GM23338 (cell line): Measurements from ENCODE around the gene CITED4. TPM values are rescaled to one million over a fixed set of nuclear protein-coding genes. Genes with fewer than 3 reads are reported as not detected.

Source experiments
- ATAC-seq: fragments of 200-7000 bp; cut with Tn5 transposase; 3 replicates; pipeline ENCODE4 v1.9.1; 2020
- DNase-seq: peaks from one replicate; pipeline ENCODE4 v3.0.0-alpha.2; 2015; ENCODE audit warnings: low spot score
- H2AFZ ChIP-seq: fragments of 200-600 bp; sonication (generic); 2 replicates; pipeline ENCODE4 v1.8.0; 2016; ENCODE audit warnings: antibody characterized with exemption, mild to moderate bottlenecking, moderate library complexity
- H3F3A ChIP-seq: fragments of 200-600 bp; sonication (generic); replicated peaks from 2 replicates; pipeline ENCODE4 v1.8.0; 2017; ENCODE audit warnings: antibody characterized with exemption, mixed run types, low read depth
- H3K27ac ChIP-seq: fragments of 200-600 bp; sonication (generic); 2 replicates; pipeline ENCODE4 v1.6.1; 2016; ENCODE audit warnings: low read depth
- H3K27me3 ChIP-seq: fragments of 200-600 bp; sonication (generic); 2 replicates; pipeline ENCODE4 v1.8.0; 2016; ENCODE audit warnings: mild to moderate bottlenecking, mixed run types, moderate library complexity; ENCODE audit not compliant: insufficient read depth
- H3K36me3 ChIP-seq: fragments of 200-600 bp; sonication (generic); 2 replicates; pipeline ENCODE4 v1.8.0; 2016; ENCODE audit warnings: mild to moderate bottlenecking; ENCODE audit not compliant: insufficient read depth
- H3K4me1 ChIP-seq: fragments of 200-600 bp; sonication (generic); 2 replicates; pipeline ENCODE4 v1.8.0; 2016; ENCODE audit warnings: mild to moderate bottlenecking, moderate library complexity; ENCODE audit not compliant: insufficient read depth
- H3K4me2 ChIP-seq: fragments of 200-600 bp; sonication (generic); 2 replicates; pipeline ENCODE4 v1.7.1; 2017; ENCODE audit warnings: mixed run types
- H3K4me3 ChIP-seq: fragments of 200-600 bp; sonication (generic); 2 replicates; pipeline ENCODE4 v1.6.1; 2016; ENCODE audit warnings: mixed run types
- H3K79me2 ChIP-seq: fragments of 200-600 bp; sonication (generic); replicated peaks from 2 replicates; pipeline ENCODE4 v1.8.0; 2017; ENCODE audit warnings: mild to moderate bottlenecking; ENCODE audit not compliant: insufficient read depth
- H3K9me2 ChIP-seq: fragments of 200-600 bp; sonication (generic); 2 replicates; pipeline ENCODE4 v1.8.0; 2017; ENCODE audit not compliant: insufficient read depth
- H4K20me1 ChIP-seq: fragments of 200-600 bp; sonication (generic); replicated peaks from 2 replicates; pipeline ENCODE4 v1.8.0; 2017; ENCODE audit warnings: mild to moderate bottlenecking; ENCODE audit not compliant: insufficient read depth
- H3K27ac Mint-ChIP-seq: 2 replicates; pipeline ENCODE4 v1.8.0; 2020; ENCODE audit warnings: inconsistent platforms, mild to moderate bottlenecking, moderate library complexity, mixed read lengths
- H3K27me3 Mint-ChIP-seq: 3 replicates; pipeline ENCODE4 v1.8.0; 2022; ENCODE audit warnings: low read depth, mild to moderate bottlenecking, moderate library complexity, mixed read lengths, inconsistent platforms; ENCODE audit not compliant: insufficient read depth, poor library complexity
- H3K36me3 Mint-ChIP-seq: 3 replicates; pipeline ENCODE4 v1.8.0; 2021; ENCODE audit warnings: low read depth, mild to moderate bottlenecking, inconsistent platforms, moderate library complexity, mixed read lengths
- H3K4me1 Mint-ChIP-seq: 3 replicates; pipeline ENCODE4 v1.8.0; 2020; ENCODE audit warnings: mild to moderate bottlenecking, inconsistent platforms, mixed read lengths
- H3K4me3 Mint-ChIP-seq: 3 replicates; pipeline ENCODE4 v1.8.0; 2021; ENCODE audit warnings: moderate library complexity, mild to moderate bottlenecking, inconsistent platforms, mixed read lengths
- H3K9me3 Mint-ChIP-seq: 3 replicates; pipeline ENCODE4 v1.8.0; 2020; ENCODE audit warnings: moderate library complexity, mild to moderate bottlenecking, inconsistent platforms, mixed read lengths
- CREB1 ChIP-seq: fragments of 250-450 bp; sonication (Bioruptor Pico); IDR thresholded peaks from 2 replicates; pipeline ENCODE4 v1.5.0; 2020; ENCODE audit warnings: low read depth, mild to moderate bottlenecking, moderate library complexity
- EZH2 ChIP-seq: fragments of 200-600 bp; sonication (generic); IDR thresholded peaks from one replicate; pipeline ENCODE4 v1.8.0; 2017; ENCODE audit warnings: antibody characterized with exemption, mild to moderate bottlenecking, low read depth; ENCODE audit not compliant: unreplicated experiment
- EZH2phosphoT487 ChIP-seq: fragments of 200-600 bp; sonication (generic); IDR thresholded peaks from one replicate; pipeline ENCODE4 v1.8.1; 2018; ENCODE audit warnings: antibody characterized with exemption; ENCODE audit not compliant: unreplicated experiment
- JUNB ChIP-seq: IDR thresholded peaks from one replicate; pipeline ENCODE4 v1.6.1; 2016; ENCODE audit warnings: antibody characterized with exemption; ENCODE audit not compliant: unreplicated experiment
- NANOG ChIP-seq: IDR thresholded peaks from 2 replicates; pipeline ENCODE4 v1.6.1; 2016; ENCODE audit warnings: antibody characterized with exemption, borderline replicate concordance
- POLR2AphosphoS5 ChIP-seq: IDR thresholded peaks from 2 replicates; pipeline ENCODE4 v1.6.1; 2016; ENCODE audit warnings: antibody characterized with exemption, low read depth
- STAT1 ChIP-seq: IDR thresholded peaks from one replicate; pipeline ENCODE4 v1.6.1; 2016; ENCODE audit warnings: antibody characterized with exemption; ENCODE audit not compliant: unreplicated experiment
- ZNF114 ChIP-seq: fragments of 250-450 bp; sonication (Bioruptor Pico); IDR thresholded peaks from 2 replicates; pipeline ENCODE4 v1.5.0; 2020; ENCODE audit warnings: mild to moderate bottlenecking, moderate library complexity
- ZNF331 ChIP-seq: fragments of 250-450 bp; sonication (Bioruptor Pico); IDR thresholded peaks from 2 replicates; pipeline ENCODE4 v1.5.0; 2020; ENCODE audit warnings: low read depth, mild to moderate bottlenecking, moderate library complexity
- polyA plus RNA-seq: library from polyadenylated mRNA; unstranded; fragments of >200 nt; fragmentation: Nextera tagmentation; extraction: Ambion mirVana; gene quantifications from 2 replicates; pipeline ENCODE4 v1.2.1, GENCODE V29; 2016
- total RNA-seq: library from RNA; depleted of rRNA; stranded (reverse); fragments of >200 nt; shearing (Covaris generic); gene quantifications from 2 replicates; pipeline ENCODE4 v1.2.3, GENCODE V29; 2014
- TF ChIP-seq, protein P1 (sequence below): IDR thresholded peaks from 2 replicates; pipeline ENCODE4 v1.6.1; 2016; ENCODE audit warnings: antibody characterized with exemption
- TF ChIP-seq, protein P2 (sequence below), 2 experiments: fragments of 200-600 bp in 1 of 2; sonication (generic) in 1 of 2; conservative IDR thresholded peaks; 2 replicates each; pipeline versions ENCODE4 v1.5.1 to v1.6.1; 2016 to 2017; ENCODE audit warnings: antibody characterized with exemption in 2 of 2, low read depth in 2 of 2, mild to moderate bottlenecking in 2 of 2, moderate library complexity in 1 of 2
- TF ChIP-seq, protein P3 (sequence below): fragments of 250-450 bp; sonication (Bioruptor Pico); IDR thresholded peaks from 2 replicates; pipeline ENCODE4 v1.5.0; 2020; ENCODE audit warnings: mild to moderate bottlenecking, moderate library complexity
- TF ChIP-seq, protein P4 (sequence below): IDR thresholded peaks from one replicate; pipeline ENCODE4 v1.6.1; 2018; ENCODE audit warnings: antibody characterized with exemption; ENCODE audit not compliant: unreplicated experiment

CITED4 gene
- total and polyA plus RNA-seq, 2 experiments from 2014 or later: 2.9 to 18.7 TPM

DNA sequence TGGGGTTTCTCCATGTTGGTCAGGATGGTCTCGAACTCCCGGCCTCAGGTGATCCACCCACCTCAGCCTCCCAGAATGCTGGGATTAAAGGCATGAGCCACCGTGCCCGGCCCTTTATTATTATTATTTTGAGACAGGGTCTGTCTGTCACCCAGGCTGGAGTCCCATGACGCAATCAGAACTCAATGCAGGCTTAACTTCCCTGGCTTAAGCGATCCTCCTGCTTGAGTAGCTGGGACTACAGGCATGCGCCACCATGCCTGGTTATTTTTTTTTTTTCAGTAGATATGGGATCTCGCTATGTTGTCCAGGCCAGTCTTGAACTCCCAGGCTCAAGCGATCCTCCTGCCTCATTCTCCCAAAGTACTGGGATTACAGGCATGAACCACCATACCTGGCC, 47.1 kb upstream of the CITED4 start:
- H3K27ac ChIP-seq: no peak overlapping the region
- H3K9me2 ChIP-seq: no peaks in the 10 kb centered on the region
- Mint-ChIP-seq H3K4me1 (no peaks in the 10 kb centered on the region), H3K9me3 (no peaks in the 10 kb centered on the region), H3K27ac (no peak overlapping the region), H3K4me3 (no peak overlapping the region), H3K36me3 (no peaks in the 10 kb centered on the region), H3K27me3 (no peaks in the 10 kb centered on the region)
- H4K20me1 ChIP-seq: no peaks in the 10 kb centered on the region
- ATAC-seq (no peak), DNase-seq (no peak)
- H3K4me1 ChIP-seq: no peaks in the 10 kb centered on the region
- H3F3A ChIP-seq: no peaks in the 10 kb centered on the region
- TF ChIP-seq, protein P1, sequence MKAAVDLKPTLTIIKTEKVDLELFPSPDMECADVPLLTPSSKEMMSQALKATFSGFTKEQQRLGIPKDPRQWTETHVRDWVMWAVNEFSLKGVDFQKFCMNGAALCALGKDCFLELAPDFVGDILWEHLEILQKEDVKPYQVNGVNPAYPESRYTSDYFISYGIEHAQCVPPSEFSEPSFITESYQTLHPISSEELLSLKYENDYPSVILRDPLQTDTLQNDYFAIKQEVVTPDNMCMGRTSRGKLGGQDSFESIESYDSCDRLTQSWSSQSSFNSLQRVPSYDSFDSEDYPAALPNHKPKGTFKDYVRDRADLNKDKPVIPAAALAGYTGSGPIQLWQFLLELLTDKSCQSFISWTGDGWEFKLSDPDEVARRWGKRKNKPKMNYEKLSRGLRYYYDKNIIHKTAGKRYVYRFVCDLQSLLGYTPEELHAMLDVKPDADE: no peak
- TF ChIP-seq NANOG: no peak
- TF ChIP-seq, protein P2, sequence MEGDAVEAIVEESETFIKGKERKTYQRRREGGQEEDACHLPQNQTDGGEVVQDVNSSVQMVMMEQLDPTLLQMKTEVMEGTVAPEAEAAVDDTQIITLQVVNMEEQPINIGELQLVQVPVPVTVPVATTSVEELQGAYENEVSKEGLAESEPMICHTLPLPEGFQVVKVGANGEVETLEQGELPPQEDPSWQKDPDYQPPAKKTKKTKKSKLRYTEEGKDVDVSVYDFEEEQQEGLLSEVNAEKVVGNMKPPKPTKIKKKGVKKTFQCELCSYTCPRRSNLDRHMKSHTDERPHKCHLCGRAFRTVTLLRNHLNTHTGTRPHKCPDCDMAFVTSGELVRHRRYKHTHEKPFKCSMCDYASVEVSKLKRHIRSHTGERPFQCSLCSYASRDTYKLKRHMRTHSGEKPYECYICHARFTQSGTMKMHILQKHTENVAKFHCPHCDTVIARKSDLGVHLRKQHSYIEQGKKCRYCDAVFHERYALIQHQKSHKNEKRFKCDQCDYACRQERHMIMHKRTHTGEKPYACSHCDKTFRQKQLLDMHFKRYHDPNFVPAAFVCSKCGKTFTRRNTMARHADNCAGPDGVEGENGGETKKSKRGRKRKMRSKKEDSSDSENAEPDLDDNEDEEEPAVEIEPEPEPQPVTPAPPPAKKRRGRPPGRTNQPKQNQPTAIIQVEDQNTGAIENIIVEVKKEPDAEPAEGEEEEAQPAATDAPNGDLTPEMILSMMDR (conservative IDR thresholded peaks at IDR 0.05; ENCODE audit: low read depth in 2 of 2): no peak
- TF ChIP-seq, protein P3, sequence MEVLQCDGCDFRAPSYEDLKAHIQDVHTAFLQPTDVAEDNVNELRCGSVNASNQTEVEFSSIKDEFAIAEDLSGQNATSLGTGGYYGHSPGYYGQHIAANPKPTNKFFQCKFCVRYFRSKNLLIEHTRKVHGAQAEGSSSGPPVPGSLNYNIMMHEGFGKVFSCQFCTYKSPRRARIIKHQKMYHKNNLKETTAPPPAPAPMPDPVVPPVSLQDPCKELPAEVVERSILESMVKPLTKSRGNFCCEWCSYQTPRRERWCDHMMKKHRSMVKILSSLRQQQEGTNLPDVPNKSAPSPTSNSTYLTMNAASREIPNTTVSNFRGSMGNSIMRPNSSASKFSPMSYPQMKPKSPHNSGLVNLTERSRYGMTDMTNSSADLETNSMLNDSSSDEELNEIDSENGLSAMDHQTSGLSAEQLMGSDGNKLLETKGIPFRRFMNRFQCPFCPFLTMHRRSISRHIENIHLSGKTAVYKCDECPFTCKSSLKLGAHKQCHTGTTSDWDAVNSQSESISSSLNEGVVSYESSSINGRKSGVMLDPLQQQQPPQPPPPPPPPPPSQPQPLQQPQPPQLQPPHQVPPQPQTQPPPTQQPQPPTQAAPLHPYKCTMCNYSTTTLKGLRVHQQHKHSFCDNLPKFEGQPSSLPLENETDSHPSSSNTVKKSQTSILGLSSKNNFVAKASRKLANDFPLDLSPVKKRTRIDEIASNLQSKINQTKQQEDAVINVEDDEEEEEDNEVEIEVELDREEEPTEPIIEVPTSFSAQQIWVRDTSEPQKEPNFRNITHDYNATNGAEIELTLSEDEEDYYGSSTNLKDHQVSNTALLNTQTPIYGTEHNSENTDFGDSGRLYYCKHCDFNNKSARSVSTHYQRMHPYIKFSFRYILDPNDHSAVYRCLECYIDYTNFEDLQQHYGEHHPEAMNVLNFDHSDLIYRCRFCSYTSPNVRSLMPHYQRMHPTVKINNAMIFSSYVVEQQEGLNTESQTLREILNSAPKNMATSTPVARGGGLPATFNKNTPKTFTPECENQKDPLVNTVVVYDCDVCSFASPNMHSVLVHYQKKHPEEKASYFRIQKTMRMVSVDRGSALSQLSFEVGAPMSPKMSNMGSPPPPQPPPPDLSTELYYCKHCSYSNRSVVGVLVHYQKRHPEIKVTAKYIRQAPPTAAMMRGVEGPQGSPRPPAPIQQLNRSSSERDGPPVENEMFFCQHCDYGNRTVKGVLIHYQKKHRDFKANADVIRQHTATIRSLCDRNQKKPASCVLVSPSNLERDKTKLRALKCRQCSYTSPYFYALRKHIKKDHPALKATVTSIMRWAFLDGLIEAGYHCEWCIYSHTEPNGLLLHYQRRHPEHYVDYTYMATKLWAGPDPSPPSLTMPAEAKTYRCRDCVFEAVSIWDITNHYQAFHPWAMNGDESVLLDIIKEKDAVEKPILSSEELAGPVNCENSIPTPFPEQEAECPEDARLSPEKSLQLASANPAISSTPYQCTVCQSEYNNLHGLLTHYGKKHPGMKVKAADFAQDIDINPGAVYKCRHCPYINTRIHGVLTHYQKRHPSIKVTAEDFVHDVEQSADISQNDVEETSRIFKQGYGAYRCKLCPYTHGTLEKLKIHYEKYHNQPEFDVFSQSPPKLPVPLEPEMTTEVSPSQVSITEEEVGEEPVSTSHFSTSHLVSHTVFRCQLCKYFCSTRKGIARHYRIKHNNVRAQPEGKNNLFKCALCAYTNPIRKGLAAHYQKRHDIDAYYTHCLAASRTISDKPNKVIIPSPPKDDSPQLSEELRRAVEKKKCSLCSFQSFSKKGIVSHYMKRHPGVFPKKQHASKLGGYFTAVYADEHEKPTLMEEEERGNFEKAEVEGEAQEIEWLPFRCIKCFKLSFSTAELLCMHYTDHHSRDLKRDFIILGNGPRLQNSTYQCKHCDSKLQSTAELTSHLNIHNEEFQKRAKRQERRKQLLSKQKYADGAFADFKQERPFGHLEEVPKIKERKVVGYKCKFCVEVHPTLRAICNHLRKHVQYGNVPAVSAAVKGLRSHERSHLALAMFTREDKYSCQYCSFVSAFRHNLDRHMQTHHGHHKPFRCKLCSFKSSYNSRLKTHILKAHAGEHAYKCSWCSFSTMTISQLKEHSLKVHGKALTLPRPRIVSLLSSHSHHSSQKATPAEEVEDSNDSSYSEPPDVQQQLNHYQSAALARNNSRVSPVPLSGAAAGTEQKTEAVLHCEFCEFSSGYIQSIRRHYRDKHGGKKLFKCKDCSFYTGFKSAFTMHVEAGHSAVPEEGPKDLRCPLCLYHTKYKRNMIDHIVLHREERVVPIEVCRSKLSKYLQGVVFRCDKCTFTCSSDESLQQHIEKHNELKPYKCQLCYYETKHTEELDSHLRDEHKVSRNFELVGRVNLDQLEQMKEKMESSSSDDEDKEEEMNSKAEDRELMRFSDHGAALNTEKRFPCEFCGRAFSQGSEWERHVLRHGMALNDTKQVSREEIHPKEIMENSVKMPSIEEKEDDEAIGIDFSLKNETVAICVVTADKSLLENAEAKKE (CRISPR knock-in tag): no peak
- TF ChIP-seq JUNB: no peak
- no peak for TF ChIP-seq ZNF114 (CRISPR knock-in tag)
- TF ChIP-seq ZNF331: no peak
- no peak for TF ChIP-seq EZH2phosphoT487
- TF ChIP-seq POLR2AphosphoS5: no peak
- no peak for TF ChIP-seq STAT1
- no peak for TF ChIP-seq CREB1 (CRISPR knock-in tag)
- TF ChIP-seq EZH2: no peak
- TF ChIP-seq, protein P4, sequence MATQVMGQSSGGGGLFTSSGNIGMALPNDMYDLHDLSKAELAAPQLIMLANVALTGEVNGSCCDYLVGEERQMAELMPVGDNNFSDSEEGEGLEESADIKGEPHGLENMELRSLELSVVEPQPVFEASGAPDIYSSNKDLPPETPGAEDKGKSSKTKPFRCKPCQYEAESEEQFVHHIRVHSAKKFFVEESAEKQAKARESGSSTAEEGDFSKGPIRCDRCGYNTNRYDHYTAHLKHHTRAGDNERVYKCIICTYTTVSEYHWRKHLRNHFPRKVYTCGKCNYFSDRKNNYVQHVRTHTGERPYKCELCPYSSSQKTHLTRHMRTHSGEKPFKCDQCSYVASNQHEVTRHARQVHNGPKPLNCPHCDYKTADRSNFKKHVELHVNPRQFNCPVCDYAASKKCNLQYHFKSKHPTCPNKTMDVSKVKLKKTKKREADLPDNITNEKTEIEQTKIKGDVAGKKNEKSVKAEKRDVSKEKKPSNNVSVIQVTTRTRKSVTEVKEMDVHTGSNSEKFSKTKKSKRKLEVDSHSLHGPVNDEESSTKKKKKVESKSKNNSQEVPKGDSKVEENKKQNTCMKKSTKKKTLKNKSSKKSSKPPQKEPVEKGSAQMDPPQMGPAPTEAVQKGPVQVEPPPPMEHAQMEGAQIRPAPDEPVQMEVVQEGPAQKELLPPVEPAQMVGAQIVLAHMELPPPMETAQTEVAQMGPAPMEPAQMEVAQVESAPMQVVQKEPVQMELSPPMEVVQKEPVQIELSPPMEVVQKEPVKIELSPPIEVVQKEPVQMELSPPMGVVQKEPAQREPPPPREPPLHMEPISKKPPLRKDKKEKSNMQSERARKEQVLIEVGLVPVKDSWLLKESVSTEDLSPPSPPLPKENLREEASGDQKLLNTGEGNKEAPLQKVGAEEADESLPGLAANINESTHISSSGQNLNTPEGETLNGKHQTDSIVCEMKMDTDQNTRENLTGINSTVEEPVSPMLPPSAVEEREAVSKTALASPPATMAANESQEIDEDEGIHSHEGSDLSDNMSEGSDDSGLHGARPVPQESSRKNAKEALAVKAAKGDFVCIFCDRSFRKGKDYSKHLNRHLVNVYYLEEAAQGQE: no peak
- H3K79me2 ChIP-seq: no peaks in the 10 kb centered on the region
- no peak overlapping the region for H3K4me3 ChIP-seq
- H3K36me3 ChIP-seq: no peaks in the 10 kb centered on the region
- H3K4me2 ChIP-seq: no peak overlapping the region
- H2AFZ ChIP-seq: no peak overlapping the region
- H3K27me3 ChIP-seq: no peaks in the 10 kb centered on the region
